ENCODE measurements around the gene FLT4. TPM values are rescaled to one million over a fixed set of nuclear protein-coding genes. Genes with fewer than 3 reads are reported as not detected.

FLT4 gene
- total and polyA plus RNA-seq, 4 donors = 2.0 to 19.9 (median 7.6) TPM

DNA sequence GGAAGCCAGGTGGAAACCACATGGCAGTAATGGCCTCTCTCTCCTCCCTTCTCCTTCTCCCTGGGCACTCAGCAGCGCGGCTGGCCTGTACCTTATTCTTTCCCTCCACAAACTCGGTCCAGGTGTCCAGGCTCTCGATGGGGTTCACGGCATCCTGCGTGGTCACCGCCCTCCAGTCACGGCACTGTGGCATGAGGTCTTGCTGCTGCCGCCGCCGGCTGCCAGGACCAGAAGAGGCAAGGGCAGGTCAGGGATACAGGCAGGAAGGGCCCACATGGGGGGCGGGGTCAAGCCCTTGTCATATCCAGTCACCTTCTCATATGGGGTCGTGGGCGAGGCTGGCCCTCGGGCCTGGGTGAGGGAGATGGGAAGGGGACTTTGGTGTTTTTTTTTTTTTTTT, 25.6 kb downstream of the FLT4 start:
- Histone ChIP-seq H3K9ac (ENCODE audit: low read depth in 1 of 2, low read length in 2 of 2) (no peak overlapping the region), H3K9me3 (ENCODE audit: control insufficient read depth in 4 of 4, low read length in 3 of 4) (no peaks in the 10 kb centered on the region), H3K27me3 (ENCODE audit: control insufficient read depth in 4 of 4, insufficient read depth in 4 of 4, low read length in 3 of 4) (peaks cover 0 to 7% (median 0%) of the 10 kb centered on the region in 4 donors), H3K36me3 (ENCODE audit: control insufficient read depth in 4 of 4, insufficient read depth in 3 of 4, low read depth in 1 of 4, low read length in 3 of 4) (no peaks in the 10 kb centered on the region), H3K4me3 (ENCODE audit: low read depth in 1 of 3, low read length in 3 of 3) (no peak overlapping the region), H3K4me1 (ENCODE audit: control insufficient read depth in 4 of 4, insufficient read depth in 4 of 4, low read length in 3 of 4) (peaks cover 0 to 3% (median 2%) of the 10 kb centered on the region in 4 donors), H3K27ac (ENCODE audit: low read depth in 1 of 2, low read length in 2 of 2) (no peak overlapping the region)
- no peak for TF ChIP-seq RAD21 (IDR thresholded peaks at IDR 0.05)
- TF ChIP-seq, protein P1, sequence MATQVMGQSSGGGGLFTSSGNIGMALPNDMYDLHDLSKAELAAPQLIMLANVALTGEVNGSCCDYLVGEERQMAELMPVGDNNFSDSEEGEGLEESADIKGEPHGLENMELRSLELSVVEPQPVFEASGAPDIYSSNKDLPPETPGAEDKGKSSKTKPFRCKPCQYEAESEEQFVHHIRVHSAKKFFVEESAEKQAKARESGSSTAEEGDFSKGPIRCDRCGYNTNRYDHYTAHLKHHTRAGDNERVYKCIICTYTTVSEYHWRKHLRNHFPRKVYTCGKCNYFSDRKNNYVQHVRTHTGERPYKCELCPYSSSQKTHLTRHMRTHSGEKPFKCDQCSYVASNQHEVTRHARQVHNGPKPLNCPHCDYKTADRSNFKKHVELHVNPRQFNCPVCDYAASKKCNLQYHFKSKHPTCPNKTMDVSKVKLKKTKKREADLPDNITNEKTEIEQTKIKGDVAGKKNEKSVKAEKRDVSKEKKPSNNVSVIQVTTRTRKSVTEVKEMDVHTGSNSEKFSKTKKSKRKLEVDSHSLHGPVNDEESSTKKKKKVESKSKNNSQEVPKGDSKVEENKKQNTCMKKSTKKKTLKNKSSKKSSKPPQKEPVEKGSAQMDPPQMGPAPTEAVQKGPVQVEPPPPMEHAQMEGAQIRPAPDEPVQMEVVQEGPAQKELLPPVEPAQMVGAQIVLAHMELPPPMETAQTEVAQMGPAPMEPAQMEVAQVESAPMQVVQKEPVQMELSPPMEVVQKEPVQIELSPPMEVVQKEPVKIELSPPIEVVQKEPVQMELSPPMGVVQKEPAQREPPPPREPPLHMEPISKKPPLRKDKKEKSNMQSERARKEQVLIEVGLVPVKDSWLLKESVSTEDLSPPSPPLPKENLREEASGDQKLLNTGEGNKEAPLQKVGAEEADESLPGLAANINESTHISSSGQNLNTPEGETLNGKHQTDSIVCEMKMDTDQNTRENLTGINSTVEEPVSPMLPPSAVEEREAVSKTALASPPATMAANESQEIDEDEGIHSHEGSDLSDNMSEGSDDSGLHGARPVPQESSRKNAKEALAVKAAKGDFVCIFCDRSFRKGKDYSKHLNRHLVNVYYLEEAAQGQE (IDR thresholded peaks at IDR 0.05) = no peak
- TF ChIP-seq, protein P2, sequence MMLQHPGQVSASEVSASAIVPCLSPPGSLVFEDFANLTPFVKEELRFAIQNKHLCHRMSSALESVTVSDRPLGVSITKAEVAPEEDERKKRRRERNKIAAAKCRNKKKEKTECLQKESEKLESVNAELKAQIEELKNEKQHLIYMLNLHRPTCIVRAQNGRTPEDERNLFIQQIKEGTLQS (IDR thresholded peaks at IDR 0.05) = no peak
- TF ChIP-seq TAF1 (conservative IDR thresholded peaks at IDR 0.05) = no peak
- no peak for TF ChIP-seq RXRA (IDR thresholded peaks at IDR 0.05)
- no peak for TF ChIP-seq FOXA1 (IDR thresholded peaks at IDR 0.05)
- TF ChIP-seq GABPA (IDR thresholded peaks at IDR 0.05 in 1 of 2, conservative IDR thresholded peaks at IDR 0.05 in 1 of 2) = no peak
- no peak for TF ChIP-seq HNF4A (conservative IDR thresholded peaks at IDR 0.05)
- no peak for TF ChIP-seq JUND (IDR thresholded peaks at IDR 0.05)
- TF ChIP-seq, protein P3, sequence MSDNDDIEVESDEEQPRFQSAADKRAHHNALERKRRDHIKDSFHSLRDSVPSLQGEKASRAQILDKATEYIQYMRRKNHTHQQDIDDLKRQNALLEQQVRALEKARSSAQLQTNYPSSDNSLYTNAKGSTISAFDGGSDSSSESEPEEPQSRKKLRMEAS (IDR thresholded peaks at IDR 0.05) = no peak
- TF ChIP-seq FOXA2 (IDR thresholded peaks at IDR 0.05) = no peak
- TF ChIP-seq, protein P4, sequence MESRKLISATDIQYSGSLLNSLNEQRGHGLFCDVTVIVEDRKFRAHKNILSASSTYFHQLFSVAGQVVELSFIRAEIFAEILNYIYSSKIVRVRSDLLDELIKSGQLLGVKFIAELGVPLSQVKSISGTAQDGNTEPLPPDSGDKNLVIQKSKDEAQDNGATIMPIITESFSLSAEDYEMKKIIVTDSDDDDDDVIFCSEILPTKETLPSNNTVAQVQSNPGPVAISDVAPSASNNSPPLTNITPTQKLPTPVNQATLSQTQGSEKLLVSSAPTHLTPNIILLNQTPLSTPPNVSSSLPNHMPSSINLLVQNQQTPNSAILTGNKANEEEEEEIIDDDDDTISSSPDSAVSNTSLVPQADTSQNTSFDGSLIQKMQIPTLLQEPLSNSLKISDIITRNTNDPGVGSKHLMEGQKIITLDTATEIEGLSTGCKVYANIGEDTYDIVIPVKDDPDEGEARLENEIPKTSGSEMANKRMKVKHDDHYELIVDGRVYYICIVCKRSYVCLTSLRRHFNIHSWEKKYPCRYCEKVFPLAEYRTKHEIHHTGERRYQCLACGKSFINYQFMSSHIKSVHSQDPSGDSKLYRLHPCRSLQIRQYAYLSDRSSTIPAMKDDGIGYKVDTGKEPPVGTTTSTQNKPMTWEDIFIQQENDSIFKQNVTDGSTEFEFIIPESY (IDR thresholded peaks at IDR 0.05) = no peak
- TF ChIP-seq EGR1 (IDR thresholded peaks at IDR 0.05; ENCODE audit: low read depth in 2 of 2) = no peak
- TF ChIP-seq, protein P5, sequence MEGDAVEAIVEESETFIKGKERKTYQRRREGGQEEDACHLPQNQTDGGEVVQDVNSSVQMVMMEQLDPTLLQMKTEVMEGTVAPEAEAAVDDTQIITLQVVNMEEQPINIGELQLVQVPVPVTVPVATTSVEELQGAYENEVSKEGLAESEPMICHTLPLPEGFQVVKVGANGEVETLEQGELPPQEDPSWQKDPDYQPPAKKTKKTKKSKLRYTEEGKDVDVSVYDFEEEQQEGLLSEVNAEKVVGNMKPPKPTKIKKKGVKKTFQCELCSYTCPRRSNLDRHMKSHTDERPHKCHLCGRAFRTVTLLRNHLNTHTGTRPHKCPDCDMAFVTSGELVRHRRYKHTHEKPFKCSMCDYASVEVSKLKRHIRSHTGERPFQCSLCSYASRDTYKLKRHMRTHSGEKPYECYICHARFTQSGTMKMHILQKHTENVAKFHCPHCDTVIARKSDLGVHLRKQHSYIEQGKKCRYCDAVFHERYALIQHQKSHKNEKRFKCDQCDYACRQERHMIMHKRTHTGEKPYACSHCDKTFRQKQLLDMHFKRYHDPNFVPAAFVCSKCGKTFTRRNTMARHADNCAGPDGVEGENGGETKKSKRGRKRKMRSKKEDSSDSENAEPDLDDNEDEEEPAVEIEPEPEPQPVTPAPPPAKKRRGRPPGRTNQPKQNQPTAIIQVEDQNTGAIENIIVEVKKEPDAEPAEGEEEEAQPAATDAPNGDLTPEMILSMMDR (IDR thresholded peaks at IDR 0.05; ENCODE audit: low read depth, low read length, missing input control) = no peak
- WGBS = 89% methylated on average over 15 of the region's 15 CpGs
- no peak for DNase-seq (ENCODE audit: low spot score)

DNA sequence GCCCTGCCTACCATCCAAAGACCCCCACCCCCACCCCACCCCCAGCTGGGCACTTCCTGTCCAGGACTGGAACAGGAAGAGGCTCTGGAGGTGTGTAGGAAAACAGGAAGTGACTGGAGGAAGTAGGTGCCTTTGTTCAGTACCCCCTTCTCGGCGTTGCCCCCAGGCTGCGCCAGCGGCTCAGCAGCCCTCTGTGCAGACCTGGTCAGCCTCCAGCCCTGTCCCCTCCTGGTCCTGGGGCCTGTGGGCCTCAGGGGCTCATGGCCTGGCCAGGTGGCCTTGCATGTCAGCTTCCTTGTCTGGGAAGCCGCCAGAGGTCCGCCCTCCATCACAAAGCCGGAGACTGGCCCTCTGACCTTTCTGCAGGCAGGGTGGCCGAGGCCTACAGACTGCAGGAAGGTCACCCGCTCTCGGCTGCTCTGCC, 26.0 kb downstream of the FLT4 start:
- peaks cover 3 to 8% (median 4%) of the 10 kb centered on the region in 4 donors for H3K4me1 ChIP-seq (ENCODE audit: control insufficient read depth in 4 of 4, insufficient read depth in 4 of 4, low read length in 3 of 4)
- no peak for DNase-seq (ENCODE audit: low spot score)
- no peak overlapping the region for H3K4me3 ChIP-seq (ENCODE audit: low read depth in 1 of 3, low read length in 3 of 3)
- no peaks in the 10 kb centered on the region for H3K9me3 ChIP-seq (ENCODE audit: control insufficient read depth in 4 of 4, low read length in 3 of 4)
- peaks cover 0 to 10% (median 0%) of the 10 kb centered on the region in 4 donors for H3K27me3 ChIP-seq (ENCODE audit: control insufficient read depth in 4 of 4, insufficient read depth in 4 of 4, low read length in 3 of 4)
- WGBS = 87% methylated on average over 10 of the region's 10 CpGs
- H3K9ac ChIP-seq (ENCODE audit: low read depth in 1 of 2, low read length in 2 of 2) = no peak overlapping the region
- no peak overlapping the region for H3K27ac ChIP-seq (ENCODE audit: low read depth in 1 of 2, low read length in 2 of 2)
- TF ChIP-seq FOXA2 (IDR thresholded peaks at IDR 0.05) = no peak
- TF ChIP-seq GABPA (IDR thresholded peaks at IDR 0.05 in 1 of 2, conservative IDR thresholded peaks at IDR 0.05 in 1 of 2) = no peak
- no peak for TF ChIP-seq TAF1 (conservative IDR thresholded peaks at IDR 0.05)
- peak; percentile 73 for TF ChIP-seq NR2F2 (IDR thresholded peaks at IDR 0.05)
- no peaks in the 10 kb centered on the region for H3K36me3 ChIP-seq (ENCODE audit: control insufficient read depth in 4 of 4, insufficient read depth in 3 of 4, low read depth in 1 of 4, low read length in 3 of 4)

Measured in liver (tissue), 9 donors.